ENCODE measurements around the gene ZNF48. TPM values are rescaled to one million over a fixed set of nuclear protein-coding genes. Genes with fewer than 3 reads are reported as not detected.

Gene ZNF48
- total RNA-seq, 6 donors from 2014 or later: 6.8 to 29.2 (median 10.9) TPM

GRCh38 chr16:30428055-30428454 lies 32.8 kb downstream of the ZNF48 start:
- TF ChIP-seq CTCF (IDR thresholded peaks at IDR 0.05) (no peak), POLR2A (IDR thresholded peaks at IDR 0.05) (no peak), POLR2AphosphoS5 (IDR thresholded peaks at IDR 0.05) (no peak)
- DNase-seq (no peak), ATAC-seq (ENCODE audit: low FRiP score in 2 of 2) (no peak)
- Histone ChIP-seq H3K4me1 (peaks cover 14 to 21% (median 17%) of the 10 kb centered on the region in 4 donors), H3K27me3 (no peaks in the 10 kb centered on the region), H3K9me3 (no peaks in the 10 kb centered on the region), H3K36me3 (peaks cover 7 to 27% (median 15%) of the 10 kb centered on the region in 4 donors), H3K27ac (no peak overlapping the region), H3K4me3 (no peak overlapping the region)
- 91 to 99% methylated on average over 4 of the region's 4 CpGs for WGBS, 2 donors

DNA sequence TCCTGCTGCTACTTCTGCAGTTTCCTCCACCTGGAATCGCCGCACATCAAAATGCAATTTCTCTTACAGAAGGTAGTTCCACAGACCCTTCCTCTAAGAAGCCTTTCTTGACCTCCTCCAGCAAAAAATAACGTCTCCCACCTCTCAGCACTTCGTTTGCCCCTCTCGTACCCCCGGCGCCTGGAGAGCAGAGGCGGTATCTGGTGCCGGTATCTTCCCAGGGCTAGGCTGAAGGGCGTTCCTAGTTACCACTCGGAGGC lies 34.1 kb downstream of the ZNF48 start:
- H3K4me1 ChIP-seq: peaks cover 14 to 21% (median 17%) of the 10 kb centered on the region in 4 donors
- H3K4me3 ChIP-seq: peak overlapping the region; percentile 51 to 87 (median 82)
- ATAC-seq (ENCODE audit: low FRiP score in 2 of 2) (no peak), DNase-seq (no peak)
- peak overlapping the region; percentile 29 to 85 (median 69) for H3K27ac ChIP-seq
- WGBS, 2 donors: 1 to 2% methylated on average over 11 of the region's 11 CpGs
- peaks cover 0 to 14% (median 4%) of the 10 kb centered on the region in 4 donors for H3K36me3 ChIP-seq
- no peaks in the 10 kb centered on the region for H3K27me3 ChIP-seq
- TF ChIP-seq POLR2AphosphoS5 (IDR thresholded peaks at IDR 0.05) (no peak), EP300 (IDR thresholded peaks at IDR 0.05) (no peak), POLR2A (IDR thresholded peaks at IDR 0.05) (no peak), CTCF (IDR thresholded peaks at IDR 0.05) (no peak)
- no peaks in the 10 kb centered on the region for H3K9me3 ChIP-seq

DNA sequence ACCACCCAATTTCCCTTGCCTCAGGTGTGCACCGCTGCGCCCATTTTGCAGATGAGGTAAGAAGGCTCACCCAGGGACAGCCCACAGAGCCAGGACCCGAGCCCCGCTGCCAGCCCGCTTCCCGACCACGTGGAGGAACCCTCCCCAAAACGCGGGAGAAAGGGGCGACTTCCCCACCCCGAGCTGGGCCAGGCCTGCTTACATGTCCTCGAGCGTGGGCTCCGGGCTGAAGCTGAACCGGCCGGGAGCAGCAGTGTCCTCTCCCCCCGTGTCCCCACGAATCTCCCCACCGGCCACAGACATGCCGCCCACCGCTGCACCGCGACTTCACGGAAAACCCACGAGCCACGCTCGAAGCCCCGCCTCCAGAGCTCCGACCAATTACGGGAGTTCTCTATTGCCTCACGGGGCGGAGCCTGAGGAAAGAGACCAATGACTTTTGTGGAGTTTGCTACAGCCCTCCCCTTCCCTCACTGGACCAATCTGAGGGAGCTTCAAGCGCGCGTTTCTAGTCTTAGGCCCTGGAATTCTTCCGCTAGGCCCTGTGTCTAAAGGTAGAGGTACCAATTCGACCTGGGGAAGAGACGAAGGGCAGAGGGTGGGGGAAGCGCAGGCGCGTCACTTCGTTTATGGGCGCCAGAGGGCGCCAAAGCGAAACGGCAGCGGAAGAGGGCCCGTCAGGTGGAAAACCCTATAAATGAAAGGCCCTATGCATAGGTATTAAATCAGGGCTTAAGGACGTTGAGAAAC lies 34.6 kb downstream of the ZNF48 start, which contains the start of gene DCTPP1:
Gene DCTPP1, minus strand, starts transcription at position 353 of the 750 bp plus-strand sequence. Its CDS starts 50 bp downstream, at position 303.
- DNase-seq: peak; percentile 92 to 96
- Histone ChIP-seq H3K27me3 (no peaks in the 10 kb centered on the region), H3K27ac (peak within 1 kb of the TSS; percentile 48 to 85 (median 69)), H3K4me3 (peak within 1 kb of the TSS; percentile 51 to 87 (median 82)), H3K4me1 (peaks cover 14 to 21% (median 17%) of the 10 kb centered on the region in 4 donors), H3K36me3 (peaks cover 0 to 13% (median 2%) of the 10 kb centered on the region in 4 donors), H3K9me3 (no peaks in the 10 kb centered on the region)
- TF ChIP-seq CTCF (IDR thresholded peaks at IDR 0.05) (peak; percentile 62 to 93 (median 84)), EP300 (IDR thresholded peaks at IDR 0.05) (no peak), POLR2A (IDR thresholded peaks at IDR 0.05) (peak in 1 of 4 donors; percentile 56), POLR2AphosphoS5 (IDR thresholded peaks at IDR 0.05) (peak in 1 of 2 donors; percentile 59)
- ATAC-seq (ENCODE audit: low FRiP score in 2 of 2): peak; percentile 99
- 2% methylated on average over 14 to 37 of the region's 49 CpGs for WGBS, 2 donors

DNA sequence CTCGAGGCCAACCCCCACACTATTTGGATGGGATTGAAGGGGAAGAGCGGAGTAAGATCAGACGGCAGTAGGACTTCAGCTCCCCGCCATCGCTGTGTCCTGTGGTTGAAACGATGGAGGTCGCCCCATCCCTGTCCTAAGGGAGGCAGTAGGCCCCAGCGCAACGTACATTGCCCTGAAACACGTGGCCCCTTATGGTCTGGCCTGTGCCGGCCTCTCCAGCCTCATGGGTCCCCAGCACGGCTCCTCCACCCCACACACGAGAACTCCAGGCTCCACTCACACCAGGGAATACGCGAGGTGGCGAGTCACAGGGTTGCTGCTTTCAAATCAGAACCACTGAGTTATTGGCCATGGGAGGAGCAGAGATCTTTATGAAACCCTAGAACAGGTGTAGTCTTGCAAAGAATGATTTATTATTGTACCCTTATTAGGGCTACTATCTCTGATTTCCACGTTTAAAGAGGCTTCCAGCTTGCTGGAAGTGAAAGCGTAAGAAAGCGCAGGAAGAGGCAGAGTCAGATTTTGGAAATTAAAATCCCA lies 35.3 kb downstream of the ZNF48 start:
- no peaks in the 10 kb centered on the region for H3K27me3 ChIP-seq
- peaks cover 0 to 13% (median 2%) of the 10 kb centered on the region in 4 donors for H3K36me3 ChIP-seq
- peak overlapping the region in 3 of 4 donors; percentile 81 to 87 (median 83) for H3K4me3 ChIP-seq
- H3K27ac ChIP-seq: peak overlapping the region; percentile 48 to 85 (median 69)
- H3K4me1 ChIP-seq: peaks cover 14 to 21% (median 17%) of the 10 kb centered on the region in 4 donors
- ATAC-seq (ENCODE audit: low FRiP score in 2 of 2): peak; percentile 9 to 10
- no peaks in the 10 kb centered on the region for H3K9me3 ChIP-seq
- DNase-seq: peak in 1 of 2 donors; percentile 33
- WGBS, 2 donors: 62% methylated on average over 15 to 19 of the region's 19 CpGs
- peak in 1 of 6 experiments; percentile 1 for TF ChIP-seq CTCF (IDR thresholded peaks at IDR 0.05)
- TF ChIP-seq POLR2A (IDR thresholded peaks at IDR 0.05): no peak
- no peak for TF ChIP-seq POLR2AphosphoS5 (IDR thresholded peaks at IDR 0.05)
- TF ChIP-seq EP300 (IDR thresholded peaks at IDR 0.05): no peak
